NCI-H2081 treated with DMSO at 0.1 percent for 48 hours (cell line): ENCODE data around the gene GREM2.

Source experiments
- DNase-seq: peaks from one replicate; lab custom pipeline; 2025; lab: John Stamatoyannopoulos, UW

GREM2 gene

DNA sequence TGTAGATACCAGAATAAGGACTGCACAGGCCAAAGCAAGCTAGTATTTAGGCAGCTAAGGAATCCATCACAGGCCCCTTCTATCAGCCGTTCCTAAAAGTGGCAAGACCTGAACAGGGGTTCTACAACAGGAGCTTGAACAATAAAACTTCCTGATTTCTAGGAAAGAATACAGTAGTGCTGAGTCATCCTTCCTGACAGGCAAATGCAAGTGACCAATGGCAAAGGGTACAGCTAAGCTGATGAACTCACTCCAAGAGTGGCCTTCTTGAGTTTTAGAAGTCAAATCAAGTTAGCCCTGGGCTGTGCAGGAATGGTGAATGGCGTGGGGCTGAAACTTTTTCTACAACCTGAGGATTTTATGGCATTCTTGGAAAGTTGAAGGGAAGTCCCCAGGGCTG is 112.9 kb downstream of the GREM2 start:
- DNase-seq: no peak

DNA sequence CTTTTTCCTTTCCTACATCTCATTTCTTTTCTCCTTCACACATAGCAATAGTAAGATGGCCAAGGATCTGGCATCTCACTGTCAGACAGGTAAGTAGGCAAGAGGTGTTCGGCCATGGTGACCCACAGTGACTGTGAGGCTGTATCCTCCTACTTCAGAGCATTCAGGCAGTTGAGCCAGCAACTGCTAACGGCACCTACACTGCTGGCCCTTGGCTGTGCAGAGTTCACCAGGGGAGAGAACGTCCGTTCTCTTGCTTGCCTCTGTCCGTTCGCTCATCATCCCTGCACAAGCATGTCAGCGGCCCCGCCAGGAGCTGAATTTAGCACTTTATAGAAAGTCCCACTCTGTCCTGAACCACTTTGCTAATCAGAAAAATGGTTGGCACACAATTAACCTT is 113.6 kb downstream of the GREM2 start:
- DNase-seq: no peak

DNA sequence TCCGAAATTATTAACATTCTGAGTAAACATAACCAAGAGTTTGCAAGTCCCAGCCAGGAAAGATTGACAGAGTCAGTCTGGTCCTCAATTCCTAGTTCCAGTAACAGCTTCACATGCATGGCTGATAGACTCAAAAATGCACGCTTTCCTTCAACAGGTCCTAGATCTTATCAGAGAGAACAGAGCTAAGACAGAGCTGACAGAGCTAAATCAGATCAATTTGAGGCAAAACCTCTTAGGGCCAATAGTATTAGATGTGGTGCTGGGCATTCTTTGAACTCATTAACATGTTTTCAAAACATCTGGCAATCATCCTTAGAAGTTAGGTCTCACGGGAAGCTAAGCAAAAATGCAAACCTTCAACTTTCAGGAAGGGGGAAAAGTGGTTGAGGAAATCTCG is 114.0 kb downstream of the GREM2 start:
- DNase-seq: no peak

DNA sequence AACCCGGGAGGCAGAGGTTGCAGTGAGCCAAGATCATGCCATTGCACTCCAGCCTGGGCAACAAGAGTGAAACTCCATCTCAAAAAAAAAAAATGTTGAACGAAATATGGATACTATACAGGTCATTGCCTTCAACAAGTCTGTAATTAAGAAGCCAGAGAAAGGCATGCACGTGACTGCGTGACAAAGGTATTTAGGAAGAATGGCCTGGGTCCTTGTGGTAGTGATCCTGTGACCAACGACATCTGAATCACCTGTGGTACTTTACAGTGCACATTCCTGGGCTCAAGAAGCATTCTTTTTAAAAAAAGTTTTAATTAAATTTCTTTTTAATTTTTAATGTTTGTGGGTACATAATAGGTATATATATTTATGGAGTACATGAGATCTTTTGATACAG is 115.0 kb downstream of the GREM2 start:
- no peak for DNase-seq

DNA sequence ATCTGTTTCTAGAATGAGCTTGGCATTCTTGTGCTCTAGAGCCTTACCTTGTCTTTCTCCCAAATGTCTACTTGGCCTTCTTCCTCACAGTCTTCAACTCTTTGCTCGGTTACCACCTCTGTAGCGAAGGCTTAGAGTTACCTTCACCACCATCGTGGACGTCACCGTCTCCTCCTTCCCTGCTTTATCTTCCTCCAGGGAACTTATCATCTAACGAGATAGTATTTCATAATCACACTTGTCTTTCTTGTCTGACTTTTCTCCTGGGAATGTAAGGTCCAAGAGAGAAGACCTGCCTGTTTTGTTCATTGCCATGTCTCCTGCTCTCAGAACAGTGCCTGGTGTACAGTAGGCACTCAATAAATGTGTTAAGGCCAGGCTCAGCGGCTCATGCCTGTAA is 115.6 kb downstream of the GREM2 start:
- DNase-seq: no peak

DNA sequence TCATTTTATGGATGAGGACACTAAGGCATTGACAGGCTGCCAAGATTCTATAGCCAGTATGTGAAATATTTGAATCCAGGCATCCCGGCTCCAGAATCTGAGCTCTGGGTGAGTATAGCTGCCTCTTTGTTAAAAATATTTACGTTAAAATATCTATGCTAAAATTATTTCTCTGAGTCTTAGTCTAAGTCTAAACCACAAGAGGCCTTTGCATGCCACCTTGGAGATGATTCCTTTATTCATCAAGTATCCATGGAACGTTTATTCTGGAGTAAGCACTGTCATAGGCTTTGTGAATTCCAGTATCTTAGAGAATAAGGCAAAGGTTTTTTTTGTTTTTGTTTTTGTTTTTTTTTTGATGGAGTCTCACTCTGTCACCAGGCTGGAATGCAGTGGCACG is 116.4 kb downstream of the GREM2 start:
- DNase-seq: no peak

DNA sequence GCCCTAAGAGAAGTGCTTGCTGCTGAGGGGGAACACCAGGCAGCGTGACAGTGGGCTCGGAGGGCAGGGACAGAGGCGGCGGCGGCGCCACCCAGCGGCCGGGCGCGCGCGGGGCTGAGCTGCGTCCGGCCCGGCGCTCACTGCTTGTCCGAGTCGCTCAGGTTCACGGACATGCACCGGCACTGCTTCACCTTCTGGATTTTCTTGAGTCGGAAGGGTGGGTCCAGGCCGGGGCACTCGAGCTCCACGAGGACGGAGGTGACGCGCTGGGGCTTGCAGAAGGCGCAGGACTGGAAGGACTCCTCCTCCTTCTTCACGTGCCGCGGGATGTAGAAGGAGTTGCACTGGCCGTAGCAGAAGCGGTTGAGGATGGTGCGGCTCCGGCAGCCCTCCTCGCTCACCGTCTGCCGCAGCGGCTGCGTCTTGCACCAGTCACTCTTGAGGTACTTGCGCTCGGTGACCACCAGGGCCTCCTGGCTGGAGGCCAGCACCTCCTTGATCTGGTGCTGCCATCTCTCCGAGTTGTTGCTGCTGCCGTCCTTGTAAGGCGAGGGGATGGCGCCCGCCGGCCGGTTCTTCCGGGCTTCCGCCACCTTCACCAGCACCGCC is 119.0 kb downstream of the GREM2 start:
- no peak for DNase-seq

DNA sequence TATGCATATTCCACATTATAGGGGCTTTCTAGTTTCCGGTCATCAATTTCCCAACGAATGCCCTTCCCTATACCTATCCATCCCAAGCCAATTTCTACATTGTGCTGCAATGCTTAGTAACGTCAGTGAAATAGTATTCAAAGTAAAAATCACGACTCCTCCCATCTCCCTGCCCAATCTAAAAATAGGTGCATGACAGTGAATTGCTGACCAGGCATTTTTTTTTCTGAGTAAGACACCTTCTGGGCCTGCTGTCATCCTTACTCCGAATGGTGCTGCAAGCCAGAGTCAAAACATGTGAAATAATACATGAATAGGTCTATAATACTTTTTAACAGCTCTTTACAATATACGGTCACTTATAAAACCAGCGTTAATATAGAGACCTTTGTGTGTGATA is 120.2 kb downstream of the GREM2 start:
- DNase-seq: no peak

DNA sequence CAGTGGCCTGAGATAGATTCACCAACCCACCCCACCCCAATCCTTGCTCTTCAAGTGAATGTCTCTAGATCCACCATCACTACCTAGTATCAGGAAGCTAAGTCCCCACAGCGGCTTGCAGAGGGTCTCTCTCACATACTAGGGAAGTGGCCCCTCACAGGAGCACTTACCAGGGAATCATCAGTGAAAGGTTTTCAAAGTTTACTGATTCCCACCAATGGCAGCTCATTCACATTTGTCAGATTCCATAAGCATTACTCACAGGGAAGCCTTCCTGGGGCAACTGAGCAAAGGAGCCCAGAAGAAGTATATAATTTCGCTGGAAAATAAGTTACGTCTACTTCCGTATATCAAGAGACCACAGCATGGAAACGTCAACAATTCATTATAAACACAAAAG is 120.8 kb downstream of the GREM2 start:
- DNase-seq: no peak

DNA sequence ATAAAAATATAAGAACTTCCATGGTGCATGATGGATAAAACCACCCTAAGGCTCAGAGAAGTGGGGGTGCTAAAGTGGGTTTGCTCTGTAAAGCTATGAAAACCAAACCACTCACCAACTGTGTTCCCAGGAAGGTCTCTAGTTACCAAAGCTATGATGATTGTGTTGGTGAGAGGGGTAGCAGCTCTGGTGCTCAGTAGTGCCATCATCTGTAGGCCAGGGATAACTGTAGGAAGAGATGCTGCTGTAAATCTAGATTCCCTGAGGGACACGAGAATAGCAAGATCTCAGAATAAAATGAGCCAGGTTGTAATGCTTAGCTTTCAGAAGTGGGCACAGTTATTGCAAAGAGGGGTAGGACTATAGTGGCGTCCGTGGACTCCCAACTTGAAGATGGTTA is 124.5 kb downstream of the GREM2 start:
- no peak for DNase-seq

DNA sequence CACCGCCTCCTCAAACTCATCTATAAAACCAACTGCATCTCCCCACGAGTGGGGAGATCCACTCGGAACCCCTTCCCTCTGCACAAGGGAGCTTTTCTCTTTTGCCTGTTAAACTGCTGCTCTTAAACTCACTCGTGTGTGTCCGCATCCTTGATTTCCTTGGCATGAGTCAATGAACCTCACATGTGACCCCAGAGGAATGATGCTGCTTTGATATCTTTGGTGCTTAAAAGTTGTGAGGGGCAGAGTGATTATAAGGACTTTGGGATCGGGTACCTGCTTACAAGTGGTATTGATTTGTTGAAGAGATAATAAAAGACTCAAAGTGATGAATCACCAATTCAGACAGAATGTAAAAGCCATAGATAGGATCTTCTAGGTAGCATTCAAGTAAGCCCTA is 125.3 kb downstream of the GREM2 start:
- DNase-seq: no peak

DNA sequence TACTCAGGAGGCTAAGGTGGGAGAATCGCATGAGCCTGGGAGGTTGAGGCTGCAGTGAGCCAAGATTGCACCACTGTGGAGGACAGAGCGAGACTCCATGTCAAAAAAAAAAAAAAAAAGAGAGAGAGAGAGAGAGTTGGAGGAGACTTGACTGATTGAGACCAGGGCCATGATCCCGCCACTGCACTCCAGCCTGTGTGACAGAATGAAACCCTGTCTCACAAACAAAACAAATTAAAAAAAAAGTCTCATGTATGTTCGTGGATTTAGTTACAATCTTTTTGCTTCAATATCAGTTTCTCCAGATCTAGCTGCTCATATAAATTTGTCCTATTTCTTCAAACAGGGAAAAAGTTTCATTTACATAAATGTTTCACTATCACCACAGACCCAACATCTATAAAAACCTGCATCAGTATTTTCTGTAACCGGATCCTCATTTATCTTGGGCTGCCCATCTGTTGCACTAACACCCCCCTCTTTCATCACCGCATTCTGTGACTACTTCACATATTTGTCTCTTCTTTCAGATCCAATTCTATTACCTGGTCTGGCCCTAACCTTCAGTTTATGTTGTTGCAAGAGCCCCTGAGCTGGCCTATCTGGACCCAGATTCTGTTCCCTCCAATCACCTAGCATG is 127.0 kb downstream of the GREM2 start:
- no peak for DNase-seq

DNA sequence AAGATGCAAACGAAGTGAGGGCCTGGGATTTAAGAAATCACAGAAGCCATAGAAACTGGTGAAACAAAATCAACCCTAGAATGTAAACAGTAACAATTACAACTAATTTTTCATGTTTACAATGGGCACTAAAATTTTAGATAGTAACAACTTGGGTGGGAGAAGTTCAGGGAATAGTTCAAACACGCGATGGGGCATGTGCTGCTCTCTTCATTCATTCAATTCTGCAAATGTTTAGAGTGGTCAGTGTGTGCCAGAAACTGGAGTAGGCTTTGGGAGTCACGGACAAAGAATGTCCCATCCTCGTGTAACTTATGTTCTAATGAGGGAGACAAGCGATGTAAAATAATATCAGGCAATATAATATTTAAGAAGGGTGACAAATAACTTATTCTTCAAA is 133.4 kb downstream of the GREM2 start:
- DNase-seq: no peak

DNA sequence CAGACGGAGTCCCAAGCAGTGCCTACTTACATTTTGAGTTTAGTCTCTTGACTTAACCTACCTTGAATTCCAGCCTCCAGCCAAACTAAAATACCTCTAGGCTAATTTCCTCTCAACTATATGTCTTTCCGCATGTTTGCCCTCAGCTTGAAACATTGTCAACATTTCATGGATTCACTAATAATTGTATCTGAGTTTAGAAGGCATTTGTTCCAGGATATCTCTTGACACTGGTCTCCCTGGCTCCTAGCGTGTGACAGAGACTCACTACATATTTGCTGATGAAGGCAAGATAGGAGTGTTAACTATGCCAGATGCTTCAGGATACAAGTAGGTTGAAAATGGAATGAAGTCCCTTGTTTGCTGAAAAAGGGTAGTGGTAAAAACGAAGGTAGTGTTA is 136.1 kb downstream of the GREM2 start:
- DNase-seq: no peak

DNA sequence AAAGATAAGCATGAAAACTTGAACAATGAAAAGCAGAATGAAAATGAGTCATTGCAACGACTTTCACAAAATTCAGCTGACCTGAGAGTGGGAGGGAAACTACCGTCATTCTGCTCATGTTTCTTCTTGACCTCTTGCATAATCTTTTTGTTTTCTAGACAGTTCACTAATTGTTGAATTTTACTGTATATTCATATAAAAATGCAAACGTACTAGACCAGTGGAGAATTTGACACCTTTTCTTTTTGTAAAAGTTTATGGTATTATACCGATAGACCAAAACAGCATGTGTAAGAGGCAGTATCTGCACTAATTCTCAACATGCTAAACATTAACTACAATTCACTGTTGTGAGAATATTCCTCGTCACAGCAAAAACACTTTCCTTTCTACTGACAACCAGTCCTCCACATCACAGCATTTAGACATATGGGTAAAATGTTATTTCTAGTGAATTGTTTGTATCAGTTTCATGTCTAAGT is 137.8 kb downstream of the GREM2 start:
- DNase-seq: no peak

DNA sequence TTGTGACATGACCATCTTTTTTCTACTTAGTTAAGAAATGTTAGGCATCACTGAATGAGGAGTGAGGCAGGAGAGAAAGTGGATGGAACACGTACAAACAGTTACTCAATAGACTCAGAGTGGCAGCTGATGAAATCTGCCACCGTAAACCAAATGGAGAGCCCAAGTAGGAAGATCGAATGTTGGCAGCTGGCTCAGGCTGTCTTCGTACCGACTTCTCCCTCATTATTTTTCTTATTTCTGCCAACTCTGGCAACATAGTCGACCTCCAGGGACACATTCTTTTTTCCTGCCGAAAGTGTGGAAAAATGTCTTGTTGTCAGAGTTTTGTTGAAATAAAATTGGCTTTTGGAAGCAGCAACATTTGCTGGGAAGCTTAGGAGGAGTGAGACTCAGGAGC is 143.3 kb downstream of the GREM2 start:
- DNase-seq: no peak

DNA sequence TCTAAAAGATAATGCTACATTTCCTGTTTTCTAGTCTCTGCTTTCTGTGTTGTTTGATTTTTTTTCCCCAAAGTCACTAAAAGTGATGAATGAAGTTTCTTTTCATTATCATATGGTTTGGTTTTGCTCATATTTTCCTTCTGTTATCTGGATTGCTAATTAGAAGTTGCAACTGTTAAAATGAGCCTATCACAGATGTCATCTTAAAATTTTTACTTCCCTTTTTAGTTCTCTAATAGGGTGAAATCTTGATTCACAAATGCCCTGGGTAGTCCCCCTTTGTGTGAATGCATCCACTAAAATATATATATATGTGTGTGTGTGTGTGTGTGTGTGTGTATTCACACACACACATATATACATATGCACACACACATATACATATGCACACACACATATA is 144.1 kb downstream of the GREM2 start:
- DNase-seq: no peak

DNA sequence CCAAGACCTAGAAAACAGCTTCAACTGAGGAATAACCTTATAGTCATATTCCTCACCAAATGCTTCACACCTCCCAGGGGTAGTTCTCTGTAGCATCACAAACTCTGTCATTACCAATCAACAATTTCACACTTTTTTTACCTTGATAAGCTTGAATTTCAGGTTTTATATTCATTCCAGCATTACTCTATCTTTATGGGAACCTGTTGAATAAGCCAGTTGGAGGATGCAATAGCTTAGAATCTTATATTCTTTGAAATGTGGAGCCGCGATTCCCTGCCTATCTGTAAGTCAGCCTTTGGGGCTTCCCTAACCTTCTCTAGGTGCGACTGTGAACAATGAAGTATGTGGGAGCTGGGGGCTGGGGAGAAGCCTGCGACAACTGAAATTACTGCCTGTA is 145.4 kb downstream of the GREM2 start:
- DNase-seq: no peak

DNA sequence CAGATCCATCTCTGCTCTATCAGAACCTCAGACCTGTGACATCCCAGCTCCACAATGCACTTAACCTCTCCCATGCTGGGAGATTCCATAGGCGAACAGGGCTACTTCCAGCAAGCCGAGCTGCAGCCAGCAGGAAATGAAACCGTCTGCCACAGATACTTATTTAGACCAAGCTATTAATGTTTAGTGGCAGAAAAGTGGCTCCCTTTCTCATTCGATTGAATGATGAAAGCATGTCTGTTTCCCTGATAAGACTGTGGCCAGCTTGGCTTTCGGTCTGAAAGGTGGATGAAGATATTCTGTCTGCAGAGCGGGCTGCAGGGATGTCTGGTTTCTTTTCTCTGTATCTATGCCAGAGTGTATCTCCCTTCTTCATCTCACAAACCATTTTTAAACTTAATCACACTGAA is 146.4 kb downstream of the GREM2 start:
- no peak for DNase-seq

DNA sequence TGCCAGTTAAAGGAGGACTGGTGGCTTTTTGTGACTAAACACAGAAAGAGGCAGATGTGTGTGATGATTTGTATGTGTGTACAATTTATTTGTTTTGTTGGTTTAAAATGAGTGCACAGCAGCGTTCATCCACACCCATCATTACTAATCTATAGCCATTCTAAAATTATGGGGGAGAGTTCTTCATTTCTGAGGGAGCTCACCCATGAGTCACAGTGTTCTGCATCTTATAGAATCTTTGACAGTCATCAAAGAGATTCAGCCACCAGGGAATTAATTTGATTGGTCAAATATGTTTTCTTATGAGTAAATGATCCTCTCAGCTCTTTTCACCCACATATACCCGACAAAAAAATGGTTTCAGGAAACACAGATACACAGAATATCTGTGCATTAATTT is 147.9 kb downstream of the GREM2 start:
- no peak for DNase-seq

DNA sequence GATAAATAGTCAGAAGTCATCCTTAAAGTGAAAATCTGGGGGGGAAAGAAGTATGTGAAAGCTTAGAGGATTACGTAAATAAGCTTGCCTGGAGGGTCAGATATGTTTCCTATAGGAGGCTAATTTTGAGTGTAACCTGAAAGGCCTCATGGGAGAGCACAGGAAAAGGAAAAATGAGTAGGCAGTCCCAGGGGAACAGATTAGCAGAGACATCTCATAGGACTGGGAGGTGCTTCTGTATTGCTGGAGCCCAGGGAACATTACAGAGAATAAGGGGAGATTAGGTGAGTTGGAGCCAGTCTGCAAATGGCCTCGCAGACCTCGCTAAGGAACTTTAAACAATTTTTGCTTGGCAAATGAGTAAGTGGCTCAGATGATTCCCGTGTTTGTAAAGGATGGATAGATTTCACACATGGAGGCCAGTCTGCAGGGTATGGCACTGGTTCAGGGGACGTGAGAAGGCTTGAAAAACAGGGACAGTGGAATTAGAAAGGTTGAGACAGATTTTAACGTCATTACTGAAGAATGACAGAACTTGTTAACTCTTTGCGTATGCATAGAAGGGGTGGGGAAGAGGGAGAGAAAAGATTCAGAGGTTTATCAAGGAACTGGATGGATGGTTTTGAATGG is 149.1 kb downstream of the GREM2 start:
- DNase-seq: no peak

DNA sequence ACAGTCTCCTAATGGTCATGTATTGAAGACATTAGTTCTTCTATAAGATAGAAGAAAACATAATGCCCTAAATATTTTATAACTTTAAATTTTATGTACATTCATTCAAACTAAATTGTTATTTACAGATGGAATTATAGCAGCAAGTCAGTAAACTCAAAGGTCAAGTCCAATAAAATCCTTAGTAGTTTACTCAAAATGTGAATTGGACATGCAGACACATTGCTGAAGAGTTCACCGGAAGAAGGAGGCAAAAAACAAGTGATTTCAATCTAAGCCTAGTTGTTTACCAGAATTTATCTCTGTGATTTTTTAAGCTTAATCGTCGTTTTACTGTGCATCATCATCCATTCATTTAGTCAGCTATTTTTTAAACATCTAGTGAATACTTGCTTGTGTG is 149.7 kb downstream of the GREM2 start:
- no peak for DNase-seq

DNA sequence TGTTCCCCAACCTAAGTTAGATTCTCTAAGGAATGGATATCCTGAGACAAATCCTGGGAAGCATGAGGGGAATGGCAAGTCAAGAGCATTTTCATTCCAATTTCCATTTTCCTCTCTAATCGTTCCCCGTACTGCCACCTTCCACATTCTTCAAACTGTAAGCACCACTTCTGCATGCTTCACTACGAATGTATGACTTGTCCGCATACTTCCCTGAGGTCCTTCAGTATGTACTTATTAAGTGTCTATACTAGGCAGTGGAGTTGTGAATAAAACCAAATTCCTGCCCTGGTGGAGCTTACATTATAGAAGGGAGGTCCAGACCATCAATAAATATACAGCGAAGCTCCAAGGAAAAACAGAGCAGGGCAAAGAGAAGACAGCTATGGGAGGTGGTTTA is 154.8 kb downstream of the GREM2 start:
- DNase-seq: no peak
